OCI-LY1 (cell line): Measurements from ENCODE around the gene PODNL1.

Experiments used
- H2AFZ ChIP-seq: fragments of 200-600 bp; sonication (generic), shearing (Covaris generic); 2 replicates; pipeline ENCODE4 v1.6.0; 2014; ENCODE audit warnings: antibody characterized with exemption, mild to moderate bottlenecking, low read length
- H3F3A ChIP-seq: fragments of 200-600 bp; sonication (generic), shearing (Covaris generic); 2 replicates; pipeline ENCODE4 v1.6.0; 2014; ENCODE audit warnings: mild to moderate bottlenecking, antibody characterized with exemption, low read length, moderate library complexity; ENCODE audit not compliant: insufficient read depth
- H3K27ac ChIP-seq: fragments of 200-600 bp; sonication (generic); 2 replicates; pipeline ENCODE4 v1.5.1; 2014; ENCODE audit warnings: low read length, mixed run types, mild to moderate bottlenecking, low read depth; ENCODE audit not compliant: poor library complexity, severe bottlenecking
- H3K27me3 ChIP-seq: fragments of 200-600 bp; sonication (generic); 2 replicates; pipeline ENCODE4 v1.6.0; 2014; ENCODE audit warnings: antibody characterized with exemption, mild to moderate bottlenecking, low read length, moderate library complexity; ENCODE audit not compliant: insufficient read depth
- H3K36me3 ChIP-seq: fragments of 200-600 bp; sonication (generic); 2 replicates; pipeline ENCODE4 v1.6.1; 2014; ENCODE audit warnings: mild to moderate bottlenecking, antibody characterized with exemption, low read length, moderate library complexity, mixed read lengths; ENCODE audit not compliant: insufficient read depth
- H3K4me1 ChIP-seq: fragments of 200-600 bp; sonication (generic); 2 replicates; pipeline ENCODE4 v1.5.1; 2014; ENCODE audit warnings: mild to moderate bottlenecking, low read length, moderate library complexity; ENCODE audit not compliant: insufficient read depth, severe bottlenecking
- H3K4me2 ChIP-seq: fragments of 200-600 bp; sonication (generic), shearing (Covaris generic); 2 replicates; pipeline ENCODE4 v1.6.1; 2014; ENCODE audit warnings: low read length
- H3K4me3 ChIP-seq: fragments of 200-600 bp; sonication (generic); 2 replicates; pipeline ENCODE4 v1.5.1; 2014; ENCODE audit warnings: low read length, low read depth, mild to moderate bottlenecking, mixed read lengths; ENCODE audit not compliant: poor library complexity, severe bottlenecking
- H3K79me2 ChIP-seq: fragments of 200-600 bp; shearing (Covaris generic); 2 replicates; pipeline ENCODE4 v1.6.1; 2016; ENCODE audit warnings: mixed run types, low read length, mixed read lengths; ENCODE audit not compliant: insufficient read depth
- H3K9ac ChIP-seq: fragments of 200-600 bp; sonication (generic), shearing (Covaris generic); 2 replicates; pipeline ENCODE4 v1.6.1; 2014; ENCODE audit warnings: mild to moderate bottlenecking, low read length, mixed read lengths
- H3K9me2 ChIP-seq: fragments of 200-600 bp; sonication (generic), shearing (Covaris generic); 2 replicates; pipeline ENCODE4 v1.6.1; 2014; ENCODE audit warnings: low read depth, mild to moderate bottlenecking, low read length, mixed read lengths
- H3K9me3 ChIP-seq: fragments of 200-600 bp; shearing (Covaris generic); 2 replicates; pipeline ENCODE4 v1.6.1; 2014; ENCODE audit warnings: low read length, mixed read lengths
- H4K20me1 ChIP-seq: fragments of 200-600 bp; sonication (generic), shearing (Covaris generic); 2 replicates; pipeline ENCODE4 v1.6.0; 2016; ENCODE audit warnings: mild to moderate bottlenecking, low read length; ENCODE audit not compliant: insufficient read depth
- EZH2 ChIP-seq: fragments of 200-600 bp; sonication (generic), shearing (Covaris generic); IDR thresholded peaks from 2 replicates; pipeline ENCODE4 v1.8.0; 2017; ENCODE audit warnings: borderline replicate concordance, mixed run types, mild to moderate bottlenecking, antibody characterized with exemption, low read length, moderate library complexity, mixed read lengths
- TF ChIP-seq, protein P1 (sequence below): fragments of 200-600 bp; sonication (generic), shearing (Covaris generic); IDR thresholded peaks from 2 replicates; pipeline ENCODE4 v1.5.1; 2017; ENCODE audit warnings: mild to moderate bottlenecking, antibody characterized with exemption, low read length, moderate library complexity, mixed read lengths

Gene PODNL1

DNA sequence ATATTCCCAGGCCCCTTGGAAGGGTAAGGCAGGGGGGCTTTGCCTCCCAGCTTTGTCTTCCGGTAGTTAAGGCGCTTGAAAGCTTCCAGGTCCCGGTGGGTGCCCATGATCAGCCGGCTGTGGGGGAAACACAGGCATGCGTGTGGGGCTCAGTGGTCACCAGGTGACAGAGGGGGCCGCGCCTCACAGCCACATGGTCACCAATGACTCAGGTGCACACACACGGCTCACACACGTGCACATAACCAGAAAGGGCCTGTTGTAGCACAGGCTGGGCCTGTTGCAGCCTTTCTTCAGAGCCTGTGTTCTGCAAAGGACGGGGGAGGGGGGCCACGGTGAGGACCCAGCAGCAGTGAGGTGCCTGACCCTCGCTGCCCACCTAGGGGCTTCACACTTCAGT lies 55.4 kb downstream of the PODNL1 start:
- Histone ChIP-seq H3K9me2 (no peaks in the 10 kb centered on the region), H4K20me1 (no peaks in the 10 kb centered on the region), H3K4me1 (peaks cover 5% of the 10 kb centered on the region), H3K79me2 (no peaks in the 10 kb centered on the region), H2AFZ (no peak overlapping the region), H3K27me3 (peaks cover 9% of the 10 kb centered on the region; the same call in 1 of the 2 replicates), H3K36me3 (no peaks in the 10 kb centered on the region), H3F3A (no peaks in the 10 kb centered on the region), H3K4me2 (no peak overlapping the region), H3K9ac (no peak overlapping the region), H3K27ac (no peak overlapping the region), H3K4me3 (no peak overlapping the region), H3K9me3 (no peaks in the 10 kb centered on the region)
- no peak for TF ChIP-seq EZH2
- TF ChIP-seq, protein P1, sequence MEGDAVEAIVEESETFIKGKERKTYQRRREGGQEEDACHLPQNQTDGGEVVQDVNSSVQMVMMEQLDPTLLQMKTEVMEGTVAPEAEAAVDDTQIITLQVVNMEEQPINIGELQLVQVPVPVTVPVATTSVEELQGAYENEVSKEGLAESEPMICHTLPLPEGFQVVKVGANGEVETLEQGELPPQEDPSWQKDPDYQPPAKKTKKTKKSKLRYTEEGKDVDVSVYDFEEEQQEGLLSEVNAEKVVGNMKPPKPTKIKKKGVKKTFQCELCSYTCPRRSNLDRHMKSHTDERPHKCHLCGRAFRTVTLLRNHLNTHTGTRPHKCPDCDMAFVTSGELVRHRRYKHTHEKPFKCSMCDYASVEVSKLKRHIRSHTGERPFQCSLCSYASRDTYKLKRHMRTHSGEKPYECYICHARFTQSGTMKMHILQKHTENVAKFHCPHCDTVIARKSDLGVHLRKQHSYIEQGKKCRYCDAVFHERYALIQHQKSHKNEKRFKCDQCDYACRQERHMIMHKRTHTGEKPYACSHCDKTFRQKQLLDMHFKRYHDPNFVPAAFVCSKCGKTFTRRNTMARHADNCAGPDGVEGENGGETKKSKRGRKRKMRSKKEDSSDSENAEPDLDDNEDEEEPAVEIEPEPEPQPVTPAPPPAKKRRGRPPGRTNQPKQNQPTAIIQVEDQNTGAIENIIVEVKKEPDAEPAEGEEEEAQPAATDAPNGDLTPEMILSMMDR = no peak

DNA sequence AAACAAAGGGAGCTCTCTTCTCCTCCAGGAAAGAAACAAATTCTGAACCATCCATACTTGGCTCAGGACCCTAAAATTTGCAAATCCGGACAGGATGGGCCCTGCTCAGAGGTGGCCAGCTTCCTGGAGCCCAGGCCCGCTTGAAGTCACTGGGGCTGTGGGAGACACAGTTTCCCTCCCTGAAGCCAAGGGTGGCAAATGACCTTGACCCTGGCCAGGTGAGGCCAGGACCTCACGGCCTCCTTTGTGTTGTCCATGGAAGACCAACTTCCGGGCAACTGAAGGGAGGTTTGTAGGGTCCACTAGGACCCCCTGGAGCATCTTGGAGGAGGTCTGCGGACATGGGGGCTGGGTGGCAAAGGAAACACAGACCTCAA lies 55.8 kb downstream of the PODNL1 start:
- H3K4me1 ChIP-seq = peaks cover 5% of the 10 kb centered on the region
- no peak overlapping the region for H3K4me3 ChIP-seq
- H2AFZ ChIP-seq = no peak overlapping the region
- H3K27ac ChIP-seq = no peak overlapping the region
- no peak overlapping the region for H3K9ac ChIP-seq
- no peak overlapping the region for H3K4me2 ChIP-seq
- H3K36me3 ChIP-seq = no peaks in the 10 kb centered on the region
- TF ChIP-seq, protein P1 = no peak
- no peak for TF ChIP-seq EZH2
- H3K9me2 ChIP-seq = no peaks in the 10 kb centered on the region
- H3F3A ChIP-seq = no peaks in the 10 kb centered on the region
- H4K20me1 ChIP-seq = no peaks in the 10 kb centered on the region
- H3K79me2 ChIP-seq = no peaks in the 10 kb centered on the region
- no peaks in the 10 kb centered on the region for H3K9me3 ChIP-seq
- H3K27me3 ChIP-seq = peaks cover 9% of the 10 kb centered on the region; the same call in 1 of the 2 replicates

GRCh38 chr19:13881692-13882418 lies 56.4 kb downstream of the PODNL1 start:
- peaks cover 5% of the 10 kb centered on the region for H3K4me1 ChIP-seq

More at GRCh38 chr19:13881692-13882418, 56.4 kb downstream of the PODNL1 start:
- Histone ChIP-seq H4K20me1 (no peaks in the 10 kb centered on the region), H3K4me3 (no peak overlapping the region), H3K9me2 (no peaks in the 10 kb centered on the region), H2AFZ (no peak overlapping the region), H3K9ac (no peak overlapping the region), H3K79me2 (no peaks in the 10 kb centered on the region), H3K4me2 (no peak overlapping the region), H3K27me3 (peaks cover 5% of the 10 kb centered on the region; the same call in 1 of the 2 replicates), H3K9me3 (no peaks in the 10 kb centered on the region), H3F3A (no peaks in the 10 kb centered on the region), H3K36me3 (no peaks in the 10 kb centered on the region), H3K27ac (no peak overlapping the region)
- TF ChIP-seq, protein P1 = no peak
- TF ChIP-seq EZH2 = no peak
